GM19043 (cell line): ENCODE results near the gene TEAD2.
"Not testable (repeated sequence)": the region's sequence is repeated elsewhere in the genome, so short reads cannot be mapped to it uniquely, and the experiment has no call there.

Experiments used
- ATAC-seq: cut with Tn5 transposase; IDR thresholded peaks from one replicate; pipeline ENCODE4 v1.9.1; 2021; ENCODE audit warnings: low read depth; ENCODE audit not compliant: unreplicated experiment

The TEAD2 gene

DNA sequence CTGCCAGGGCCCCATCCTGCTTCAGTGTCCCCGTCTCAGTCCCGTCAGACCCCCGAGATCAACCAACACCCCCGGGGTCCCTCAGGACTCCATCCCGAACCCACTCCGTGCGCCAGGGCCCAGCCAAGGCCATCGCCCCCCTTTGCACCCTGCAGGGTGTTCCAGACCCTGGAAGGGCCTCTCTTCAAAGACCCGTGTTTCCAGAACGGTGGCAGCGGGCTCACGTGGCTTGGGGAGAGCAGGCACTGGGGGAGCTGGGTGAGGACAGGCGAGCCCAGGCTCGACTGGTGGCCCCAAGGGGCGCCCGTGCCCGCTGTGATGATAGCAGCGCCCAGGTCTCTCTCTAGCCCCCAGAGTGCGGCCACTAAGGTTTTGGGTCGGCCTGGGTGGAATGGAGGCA, 27.2 kb upstream of the TEAD2 start:
- no peak for ATAC-seq

DNA sequence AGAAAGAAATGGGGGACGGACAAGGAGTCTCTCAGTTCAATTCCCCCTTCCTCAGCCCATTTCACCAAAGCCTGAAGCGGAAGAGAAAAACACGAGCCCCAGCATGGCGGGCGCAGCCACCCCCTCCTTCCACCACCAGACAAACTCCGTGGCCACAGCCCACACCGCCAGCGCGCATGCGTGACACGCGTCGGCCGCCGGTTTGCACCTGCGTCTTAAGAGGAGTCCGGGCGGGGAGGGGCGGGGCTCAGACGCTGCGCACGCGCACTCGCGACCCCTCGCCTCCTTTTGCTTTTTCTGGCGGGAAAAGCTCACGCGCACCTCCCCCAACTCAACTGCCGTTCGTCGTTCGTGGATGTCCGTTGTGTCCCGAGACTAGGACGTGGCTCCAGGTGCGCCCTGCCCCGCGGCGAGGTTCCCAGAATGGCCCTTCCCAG, 25.7 kb upstream of the TEAD2 start, which contains the start of gene KASH5:
KASH5 (plus strand) TSS at position 314 of the 437 bp plus-strand sequence. CDS start 2,635 bp downstream, outside the sequence.
- ATAC-seq, result no peak

DNA sequence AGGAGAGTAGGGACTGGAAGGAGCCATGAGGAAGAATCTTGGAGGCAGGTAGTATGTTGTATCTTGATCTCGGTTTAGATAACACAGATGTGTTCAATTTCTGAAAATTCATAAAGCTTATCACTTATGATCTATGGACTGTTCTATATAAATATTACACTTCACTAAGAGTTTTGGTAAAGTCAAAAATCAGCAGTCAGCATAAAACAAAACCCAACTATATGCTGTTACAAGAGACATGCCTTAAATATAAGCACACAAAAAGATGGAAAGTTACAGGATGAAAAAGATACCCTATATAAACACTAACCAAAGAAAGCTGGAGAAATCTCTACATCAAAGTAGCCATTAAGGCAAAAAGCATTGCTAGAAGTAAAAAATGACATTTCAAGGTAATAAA, 21.4 kb upstream of the TEAD2 start:
- ATAC-seq, result no peak

DNA sequence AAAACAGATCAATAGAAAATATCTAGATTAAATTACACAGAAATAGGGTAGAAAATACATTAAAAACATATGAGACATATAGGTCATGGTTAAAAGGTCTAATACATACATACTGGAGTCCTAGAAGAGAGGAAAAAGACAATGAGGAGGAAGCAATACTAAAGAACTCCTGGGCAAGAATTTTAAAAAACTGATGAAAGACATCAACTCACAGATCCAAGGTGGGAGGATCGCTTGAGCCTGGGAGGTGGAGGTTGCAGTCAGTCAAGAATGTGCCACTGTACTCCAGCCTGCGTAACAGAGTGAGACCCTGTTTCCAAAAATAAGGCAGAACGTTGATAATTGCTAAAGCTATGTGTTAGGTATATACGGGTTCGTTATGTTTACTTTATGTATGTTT, 20.4 kb upstream of the TEAD2 start:
- no peak for ATAC-seq

DNA sequence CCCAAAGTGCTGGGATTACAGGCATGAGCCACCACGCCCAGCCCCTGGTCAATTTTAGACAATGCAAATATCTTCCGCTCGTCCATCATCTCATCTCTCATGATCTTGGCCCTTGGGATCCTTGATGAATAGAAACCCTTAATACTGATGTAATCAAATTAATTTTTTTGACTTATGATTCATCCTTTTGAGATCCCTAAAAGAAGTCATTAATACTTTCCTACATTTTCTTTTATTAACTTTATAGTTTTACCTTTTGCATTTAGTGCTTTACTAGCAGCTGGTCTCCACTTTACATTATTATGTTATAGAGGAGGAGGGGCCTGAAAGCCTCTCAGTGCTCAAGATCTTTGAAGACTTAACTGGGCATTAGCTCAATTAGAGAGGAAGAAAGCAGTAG, 18.2 kb upstream of the TEAD2 start:
- no peak for ATAC-seq

DNA sequence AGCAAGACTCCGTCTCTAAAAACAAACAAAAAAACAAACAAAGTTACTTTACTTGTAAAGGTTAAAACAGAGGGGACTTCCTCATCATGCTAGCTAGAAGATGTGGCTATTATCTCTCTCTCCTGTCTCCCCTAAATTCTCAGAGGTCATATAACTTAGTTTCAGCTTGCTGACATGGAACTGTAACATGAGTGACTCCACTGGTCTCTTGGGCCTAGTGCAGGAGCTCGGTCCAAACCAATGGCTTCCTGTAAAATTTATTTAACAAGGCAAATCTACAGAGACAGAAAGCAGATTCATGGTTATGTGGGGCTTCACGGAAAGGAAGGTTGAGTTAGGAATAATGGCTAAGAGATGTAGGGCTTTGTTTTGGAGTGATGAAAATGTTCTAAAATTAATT, 16.3 kb upstream of the TEAD2 start:
- ATAC-seq, result no peak

DNA sequence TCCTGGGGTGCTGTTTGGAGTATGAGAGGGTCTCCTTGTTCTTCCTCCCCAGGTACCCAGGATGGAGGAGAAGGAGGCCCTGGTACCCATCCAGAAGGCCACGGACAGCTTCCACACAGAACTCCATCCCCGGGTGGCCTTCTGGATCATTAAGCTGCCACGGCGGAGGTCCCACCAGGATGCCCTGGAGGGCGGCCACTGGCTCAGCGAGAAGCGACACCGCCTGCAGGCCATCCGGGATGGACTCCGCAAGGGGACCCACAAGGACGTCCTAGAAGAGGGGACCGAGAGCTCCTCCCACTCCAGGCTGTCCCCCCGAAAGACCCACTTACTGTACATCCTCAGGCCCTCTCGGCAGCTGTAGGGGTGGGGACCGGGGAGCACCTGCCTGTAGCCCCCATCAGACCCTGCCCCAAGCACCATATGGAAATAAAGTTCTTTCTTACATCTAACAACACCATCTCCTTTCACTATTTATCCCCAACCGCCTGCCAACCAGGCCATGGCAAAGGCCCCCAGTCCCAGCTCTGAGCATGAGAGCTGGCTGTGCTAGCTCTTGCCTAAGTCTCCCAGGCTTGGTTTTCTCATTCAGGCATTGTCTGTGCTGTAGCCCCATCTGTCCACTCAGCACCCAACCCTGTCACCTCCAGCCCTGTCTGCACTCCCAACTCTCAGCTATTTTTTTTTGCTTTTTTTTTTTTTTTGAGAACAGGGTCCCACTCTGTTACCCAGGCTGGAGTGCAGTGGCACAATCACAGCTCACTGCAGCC, 12.6 kb upstream of the TEAD2 start:
- ATAC-seq, result no peak

DNA sequence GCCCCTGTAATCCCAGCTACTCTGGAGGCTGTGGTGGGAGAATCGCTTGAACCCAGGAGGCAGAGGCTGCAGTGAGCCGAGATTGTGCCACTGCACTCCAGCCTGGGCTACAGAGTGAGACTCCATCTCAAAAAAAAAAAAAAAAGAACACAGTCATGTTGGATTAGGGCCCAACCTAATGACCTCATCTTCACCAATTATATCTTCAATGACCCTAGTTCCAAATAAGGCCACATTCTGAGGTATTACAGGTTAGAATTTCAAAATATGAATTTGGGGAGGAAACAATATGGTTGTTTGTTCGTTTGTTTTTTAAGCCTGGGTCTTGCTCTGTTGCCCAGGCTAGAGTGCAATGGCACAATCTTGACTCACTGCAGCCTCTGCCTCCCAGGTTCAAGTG, 11.0 kb upstream of the TEAD2 start:
- ATAC-seq, result not testable (repeated sequence)

DNA sequence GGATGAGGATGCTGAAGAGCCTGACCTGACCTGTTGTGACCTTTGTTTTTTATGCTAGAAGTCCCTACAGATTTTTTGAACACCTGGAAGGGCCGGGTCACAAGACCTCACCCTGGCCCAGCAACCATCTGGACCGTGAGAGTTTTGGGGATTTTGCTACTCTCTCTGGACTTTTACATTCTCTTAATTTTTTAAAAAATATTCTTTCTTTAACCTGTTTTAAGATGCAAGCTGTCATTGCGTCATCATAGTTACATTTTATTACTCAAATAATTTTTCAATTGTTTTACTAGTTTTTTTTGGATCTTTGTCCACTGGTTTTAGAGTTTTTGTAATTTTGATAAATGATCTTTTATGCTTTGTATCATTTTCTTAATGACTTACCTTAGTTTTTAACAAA, 9.0 kb upstream of the TEAD2 start:
- ATAC-seq, result no peak

DNA sequence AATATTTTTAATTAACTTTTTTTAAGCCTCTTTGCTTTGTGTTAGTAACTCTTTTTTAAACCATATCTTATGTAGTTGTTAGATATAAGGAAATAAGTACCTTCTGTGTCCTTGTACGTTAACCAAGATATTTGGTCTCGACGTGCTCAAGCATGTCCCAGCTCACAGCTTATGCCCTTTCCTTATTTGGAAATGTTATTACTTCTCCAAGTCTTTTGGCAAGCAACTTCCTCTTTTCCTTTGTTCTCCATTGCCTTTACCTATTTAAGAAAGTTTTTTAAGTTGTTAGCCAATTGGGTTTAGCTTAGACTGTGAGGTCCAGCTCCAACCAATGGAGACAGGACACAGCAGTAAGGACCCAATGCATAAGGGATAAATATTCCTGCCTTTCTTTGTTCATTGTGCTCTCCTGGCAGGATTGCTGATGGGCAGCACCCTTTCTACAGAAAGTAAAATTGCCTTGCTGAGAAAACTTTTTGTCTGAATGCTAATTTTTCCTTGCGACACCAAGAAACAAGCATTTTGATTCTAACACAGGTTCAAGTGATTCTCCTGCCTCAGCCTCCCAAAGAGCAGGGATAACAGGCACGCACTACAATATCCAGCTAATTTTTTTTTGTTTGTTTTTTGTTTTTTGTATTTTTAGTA, 6.6 kb upstream of the TEAD2 start:
- ATAC-seq, result no peak

DNA sequence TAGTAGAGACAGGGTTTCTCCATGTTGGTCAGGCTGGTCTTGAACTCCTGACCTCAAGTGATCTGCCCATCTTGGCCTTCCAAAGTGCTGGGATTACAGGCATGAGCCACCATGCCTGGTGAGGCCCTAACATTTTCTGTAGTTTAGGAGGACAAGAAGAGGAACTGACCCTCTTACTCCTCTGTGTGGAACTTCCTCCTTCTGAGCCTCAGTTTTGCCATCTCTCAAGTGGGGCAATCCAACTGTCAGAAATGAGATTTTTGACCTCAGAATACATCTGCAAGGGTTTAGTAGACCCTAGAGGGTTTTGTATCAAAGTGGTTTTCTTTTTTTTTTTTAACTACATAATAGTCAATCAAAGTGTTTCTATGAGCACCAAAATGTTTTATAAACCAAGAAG, 3.9 kb upstream of the TEAD2 start:
- ATAC-seq, result no peak

DNA sequence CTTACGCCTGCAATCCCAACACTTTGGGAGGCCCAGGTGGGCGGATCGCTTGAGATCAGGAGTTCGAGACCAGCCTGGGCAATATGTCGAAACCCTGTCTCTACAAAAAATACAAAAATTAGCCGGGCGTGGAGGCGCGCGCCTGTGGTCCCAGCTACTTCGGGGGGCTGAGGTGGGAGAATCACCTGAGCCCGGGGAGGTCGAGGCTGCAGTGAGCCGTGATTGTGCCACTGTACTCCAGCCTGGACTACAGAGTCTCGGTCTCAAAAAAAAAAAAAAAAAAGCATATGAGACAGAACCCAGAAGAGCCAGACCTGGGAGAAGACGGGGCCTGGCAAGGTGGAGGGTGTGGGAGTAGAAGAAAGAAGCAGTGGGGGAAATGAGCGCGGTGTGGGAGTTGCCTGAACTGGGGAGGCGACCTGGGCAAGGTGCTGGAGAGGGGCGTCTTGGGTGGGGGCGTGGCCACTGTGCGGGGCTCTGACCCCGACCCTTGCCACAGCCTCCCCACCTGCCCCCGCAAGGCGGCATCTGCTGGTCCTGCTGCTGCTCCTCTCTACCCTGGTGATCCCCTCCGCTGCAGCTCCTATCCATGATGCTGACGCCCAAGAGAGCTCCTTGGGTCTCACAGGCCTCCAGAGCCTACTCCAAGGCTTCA, 2.0 kb upstream of the TEAD2 start:
- no peak for ATAC-seq

DNA sequence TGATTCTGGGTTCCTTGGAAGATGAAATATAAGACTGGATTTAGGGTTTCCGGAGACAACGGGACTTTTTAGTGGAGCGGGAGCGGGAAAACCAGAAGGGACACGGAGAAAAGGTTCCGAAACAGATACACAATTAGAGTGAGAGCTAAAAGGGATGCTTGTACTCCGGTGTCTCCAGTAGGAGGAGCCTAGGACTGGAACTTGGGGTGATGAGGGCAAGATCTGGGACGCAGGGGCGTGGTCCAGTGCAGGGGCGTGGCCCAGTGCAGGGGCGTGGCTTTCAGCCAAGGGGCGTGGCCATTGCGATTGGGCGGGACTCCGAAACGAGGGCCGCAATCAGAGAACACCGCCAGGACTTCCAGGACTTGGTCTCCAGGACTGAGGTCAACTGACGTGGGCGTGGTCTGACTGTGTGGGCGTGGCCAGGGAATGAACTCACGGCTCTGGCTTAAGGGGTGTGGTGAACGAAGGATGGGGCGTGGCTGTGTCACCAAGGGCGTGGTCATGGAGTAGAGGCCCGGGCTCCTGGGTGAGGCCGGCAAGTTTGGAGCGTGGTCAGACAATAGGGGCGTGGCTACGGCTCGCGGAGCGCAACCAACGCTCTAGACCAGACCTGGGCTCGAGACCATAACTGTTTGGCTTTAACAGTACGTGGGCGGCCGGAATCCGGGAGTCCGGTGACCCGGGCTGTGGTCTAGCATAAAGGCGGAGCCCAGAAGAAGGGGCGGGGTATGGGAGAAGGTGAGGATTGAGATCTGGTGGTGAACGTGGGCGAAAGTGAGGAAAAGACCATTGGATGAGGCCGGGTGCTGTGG, 1.3 kb upstream of the TEAD2 start, which contains the start of gene DKKL1:
DKKL1 (plus strand) TSS at position 610 of the 815 bp plus-strand sequence; CDS start at position 732, 122 bp downstream.
- ATAC-seq, result peak; percentile 34

DNA sequence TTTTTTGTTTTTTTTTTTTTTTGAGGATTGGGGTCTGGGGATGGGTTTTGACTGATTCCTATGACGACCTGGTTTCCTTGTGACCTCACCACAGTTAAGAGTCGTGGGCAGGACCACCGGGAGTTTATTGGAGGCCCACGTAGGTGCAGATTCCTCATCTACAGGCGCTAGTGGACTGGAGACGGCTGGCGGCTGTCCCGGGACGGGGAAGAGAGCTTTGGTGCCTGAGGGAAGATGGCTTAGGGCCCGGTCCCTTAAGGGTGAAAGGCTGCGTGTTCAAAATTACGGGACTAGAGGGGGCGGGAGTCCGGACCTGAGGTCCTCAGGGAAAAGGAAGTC, 682 bp upstream of the TEAD2 start:
- ATAC-seq, result no peak

DNA sequence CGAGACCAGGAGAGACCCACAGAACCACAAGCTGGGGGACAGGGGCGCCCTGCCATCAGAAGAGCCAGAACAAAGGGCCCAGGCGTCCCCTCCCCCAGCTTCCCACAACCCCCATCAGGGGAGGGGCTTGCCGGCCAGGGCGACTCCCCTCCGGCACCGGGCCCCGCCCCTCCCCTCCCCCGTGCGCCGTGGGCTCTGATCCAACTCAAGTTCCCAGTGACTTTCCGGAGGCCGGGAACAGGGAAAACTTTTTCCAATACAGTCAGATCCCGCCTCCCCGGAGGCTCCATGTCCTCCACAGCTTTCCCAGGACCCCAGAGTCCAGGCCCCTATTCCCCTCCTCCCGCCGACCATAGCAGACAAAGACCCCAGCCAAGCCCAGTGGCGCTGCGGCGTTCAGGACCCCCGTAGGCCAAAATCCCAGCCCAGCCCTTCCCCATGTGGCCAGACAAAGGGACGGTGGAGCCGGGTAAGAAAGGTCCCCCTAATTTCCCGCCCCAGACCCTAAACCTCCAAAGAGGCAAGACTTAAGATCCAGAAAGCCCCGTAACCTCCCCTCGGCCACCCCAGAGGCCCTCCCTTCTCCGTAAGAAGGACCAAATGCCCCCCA, 673 bp downstream of the TEAD2 start:
- ATAC-seq, result no peak

DNA sequence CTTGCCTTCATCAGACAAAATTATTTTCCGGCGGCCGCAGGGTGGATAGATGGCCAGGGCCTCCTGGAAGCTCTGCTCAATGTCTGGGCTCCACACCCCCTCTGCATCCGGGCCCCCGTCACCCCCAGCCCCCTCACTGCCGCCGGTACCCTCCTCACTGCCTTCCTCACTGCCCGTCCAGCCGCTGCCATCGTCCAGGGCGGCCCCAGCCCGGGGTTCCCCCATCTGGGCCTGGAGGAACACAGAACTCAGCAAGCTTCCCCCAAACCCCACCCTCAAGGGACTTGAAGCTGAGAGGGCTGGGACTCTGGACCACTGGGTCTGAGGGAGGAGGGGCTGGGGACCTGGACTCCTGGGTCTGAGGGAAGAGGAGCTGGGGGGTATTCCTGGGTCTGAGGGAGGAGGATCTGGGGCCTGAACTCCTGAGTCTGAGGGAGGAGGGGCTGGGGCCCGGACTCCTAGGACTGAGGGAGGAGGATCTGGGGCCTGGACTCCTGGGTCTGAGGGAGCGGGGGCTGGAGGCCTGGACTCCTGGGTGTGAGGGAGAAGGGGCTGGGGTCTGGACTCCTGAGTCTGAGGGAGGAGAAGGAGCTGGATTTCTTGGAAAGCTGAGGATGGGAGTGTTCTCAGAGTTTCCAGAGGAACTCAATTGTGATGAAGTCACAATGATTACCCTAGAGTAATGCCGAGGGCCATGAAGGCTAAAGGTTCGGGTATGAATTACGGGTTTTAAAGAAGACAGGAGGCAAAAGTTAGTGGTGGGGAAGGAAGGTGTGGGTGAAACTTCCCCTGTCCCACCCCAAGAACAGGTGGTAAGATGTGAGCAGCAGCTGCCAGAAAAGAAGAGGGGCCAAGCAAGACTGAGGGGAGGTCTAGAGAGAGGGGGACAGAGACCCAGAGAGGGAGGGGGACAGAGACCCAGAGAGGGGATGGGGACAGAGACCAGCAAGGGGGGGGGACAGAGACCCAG, 2.1 kb downstream of the TEAD2 start:
- no peak for ATAC-seq

DNA sequence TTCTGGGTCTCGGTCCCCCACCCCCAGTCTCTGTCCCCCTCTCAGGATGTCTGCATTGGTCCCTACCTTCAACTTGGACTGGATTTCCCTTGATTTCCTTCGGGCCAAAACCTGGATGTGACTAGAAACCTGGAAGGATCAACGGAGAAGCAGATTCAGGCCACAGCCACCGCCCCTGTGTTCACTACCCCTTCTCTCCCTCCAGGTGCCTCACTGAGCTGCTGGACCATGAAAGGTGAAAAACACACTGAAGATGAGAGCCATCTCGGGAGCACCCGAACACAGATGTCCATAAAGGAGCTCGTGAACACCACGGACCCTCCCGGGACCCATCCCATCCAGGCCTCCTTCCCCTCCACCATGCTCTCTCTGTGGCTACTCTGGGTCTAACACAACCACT, 5.0 kb downstream of the TEAD2 start:
- no peak for ATAC-seq

DNA sequence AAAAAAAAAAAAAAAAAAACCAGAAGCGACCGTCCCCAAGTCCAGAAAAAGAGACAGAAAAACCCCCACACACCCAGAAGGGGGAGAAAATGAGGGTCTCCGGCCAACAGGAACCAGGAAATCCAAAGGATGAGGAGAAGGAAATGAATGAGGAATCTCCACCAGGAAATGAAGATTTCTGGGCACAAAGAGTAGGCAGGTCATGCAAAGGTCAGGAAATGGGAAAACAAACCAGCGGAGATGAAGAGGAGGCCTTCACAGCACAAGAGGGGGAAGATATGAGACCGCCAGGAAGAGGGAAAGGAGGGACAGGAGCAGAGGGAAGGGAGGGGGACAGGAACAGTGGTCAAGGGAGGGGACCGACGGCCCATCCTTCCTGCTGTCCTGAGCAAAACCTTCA, 5.8 kb downstream of the TEAD2 start:
- ATAC-seq, result no peak

DNA sequence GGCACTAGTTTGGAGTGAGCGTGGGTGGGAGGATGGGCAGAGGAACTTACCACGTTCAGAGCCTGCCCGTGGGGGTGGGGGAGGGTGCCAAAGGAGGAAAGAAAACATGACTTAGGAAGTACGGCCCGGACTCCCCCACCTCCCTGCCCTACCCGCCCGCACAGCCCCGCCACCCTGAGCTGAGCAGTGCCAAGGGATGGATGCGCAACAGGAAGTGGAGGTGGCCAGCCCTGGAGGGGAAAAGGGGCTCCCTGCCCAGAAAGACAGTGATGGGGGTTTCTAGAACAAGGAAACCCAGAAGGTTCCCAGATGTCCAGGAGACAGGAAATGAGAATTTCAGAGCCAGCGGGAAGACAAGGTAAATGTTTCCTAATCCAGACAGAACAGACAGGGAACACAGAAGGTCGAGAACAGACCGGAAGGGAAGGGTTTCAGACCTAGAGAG, 6.3 kb downstream of the TEAD2 start:
- ATAC-seq, result no peak
